DMS79 treated with DMSO at 0.1 percent for 48 hours (cell line): ENCODE measurements around the gene EDEM2.
"Not testable (repeated sequence)": the region's sequence is repeated elsewhere in the genome, so short reads cannot be mapped to it uniquely, and the experiment has no call there.

Experiments used
- DNase-seq: peaks from one replicate; lab custom pipeline; 2025; lab: John Stamatoyannopoulos, UW

Gene EDEM2

DNA sequence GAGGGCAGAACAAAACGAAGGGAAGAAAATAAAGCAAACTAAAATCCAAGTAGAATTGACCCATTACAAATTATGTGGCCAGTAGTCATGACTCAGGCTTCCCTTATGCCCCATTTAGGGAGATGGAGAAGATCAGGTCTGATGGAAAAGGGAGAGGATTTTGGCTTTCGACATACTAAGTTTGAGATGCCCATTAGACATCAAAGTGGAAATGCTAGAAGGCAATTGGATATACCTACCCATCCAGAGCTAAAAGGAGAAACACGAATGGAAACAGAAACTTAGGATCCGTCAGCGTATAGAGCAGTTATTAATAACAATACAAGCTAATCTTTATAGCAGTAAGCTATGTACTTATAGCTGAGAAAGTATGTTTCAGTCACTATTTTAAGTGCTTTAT is 59.3 kb downstream of the EDEM2 start:
- DNase-seq: no peak

DNA sequence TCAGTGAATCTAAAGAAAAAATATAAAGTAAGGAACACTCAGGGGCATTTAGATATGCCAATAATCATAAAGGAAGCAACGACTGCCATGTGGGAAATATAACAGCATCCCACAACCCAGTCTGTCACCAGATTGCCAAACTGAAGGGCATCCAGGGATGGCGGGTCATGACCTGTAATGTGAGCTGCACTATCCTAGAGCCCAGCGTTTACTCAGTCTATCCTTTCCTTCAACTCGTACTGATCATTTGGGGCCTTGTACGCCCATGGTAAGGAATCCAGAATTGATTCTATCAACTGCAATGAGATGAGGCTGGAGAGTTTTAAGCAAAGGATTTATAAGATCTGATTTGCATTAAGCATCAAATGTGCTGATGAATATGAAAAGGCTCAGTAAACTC is 59.8 kb downstream of the EDEM2 start:
- DNase-seq: no peak

DNA sequence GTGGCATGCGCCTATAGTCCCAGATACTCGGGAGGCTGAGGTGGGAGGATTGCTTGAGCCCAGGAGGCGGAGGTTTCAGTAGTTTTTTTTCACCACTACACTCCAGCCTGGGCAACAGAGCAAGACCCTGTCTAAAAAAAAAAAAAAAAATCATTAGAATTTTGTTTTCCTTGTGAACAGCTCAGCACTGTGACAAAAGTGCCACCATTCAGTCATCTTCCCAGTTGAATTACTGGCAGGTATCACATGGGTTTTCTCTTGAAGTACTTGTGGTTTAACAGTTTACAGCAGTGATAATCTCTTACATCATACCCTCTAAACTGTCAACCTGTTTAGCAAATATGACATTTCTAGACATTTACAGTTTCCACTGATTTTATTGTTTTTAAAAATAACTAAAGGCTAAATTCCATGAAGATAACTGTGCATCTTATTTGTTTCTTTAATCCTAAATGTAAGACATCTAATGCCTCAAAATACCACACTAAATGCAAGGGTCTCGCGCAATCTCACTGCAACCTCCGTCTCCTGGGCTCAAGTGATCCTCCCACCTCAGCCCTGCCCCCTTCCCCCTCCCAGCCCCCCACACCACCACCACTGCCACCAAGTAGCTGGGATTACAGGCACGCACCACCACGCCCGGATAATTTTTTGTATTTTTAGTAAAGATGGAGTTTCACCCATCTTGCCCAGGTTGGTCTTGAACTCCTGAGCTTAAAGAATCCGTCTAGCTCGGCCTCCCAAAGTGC is 61.5 kb downstream of the EDEM2 start:
- no peak for DNase-seq

DNA sequence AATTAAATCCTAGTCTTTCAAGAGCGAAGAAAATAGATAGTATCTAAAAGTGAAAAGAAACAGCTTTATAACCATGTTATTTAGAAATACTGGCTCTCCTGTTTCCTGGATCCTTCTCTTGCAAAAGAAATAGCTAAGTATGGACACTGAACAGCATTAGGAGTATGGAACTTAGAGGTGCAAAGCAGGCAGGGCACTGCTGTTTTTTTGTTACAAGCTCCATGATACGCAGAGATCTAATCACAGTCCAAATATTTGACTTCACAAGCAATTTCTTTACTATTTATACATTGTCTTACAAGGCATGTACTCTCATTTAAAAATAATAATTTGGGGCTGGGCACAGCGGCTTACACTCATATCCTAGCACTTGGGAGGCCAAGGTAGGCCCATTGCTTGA is 62.1 kb downstream of the EDEM2 start:
- no peak for DNase-seq

DNA sequence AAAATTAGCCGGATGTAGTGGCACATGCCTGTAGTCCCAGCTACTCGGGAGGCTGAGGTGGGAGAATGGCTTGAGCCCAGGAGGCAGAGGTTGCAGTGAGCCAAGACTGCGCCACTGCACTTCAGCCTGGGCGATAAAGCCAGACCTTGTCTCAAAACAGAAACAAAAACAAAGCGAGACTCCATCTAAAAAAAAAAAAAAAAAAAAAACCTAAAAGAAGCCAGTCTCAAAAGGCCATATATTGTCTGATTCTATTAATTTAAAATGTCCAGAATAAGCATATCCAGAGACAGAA is 66.8 kb downstream of the EDEM2 start:
- DNase-seq: not testable (repeated sequence)

DNA sequence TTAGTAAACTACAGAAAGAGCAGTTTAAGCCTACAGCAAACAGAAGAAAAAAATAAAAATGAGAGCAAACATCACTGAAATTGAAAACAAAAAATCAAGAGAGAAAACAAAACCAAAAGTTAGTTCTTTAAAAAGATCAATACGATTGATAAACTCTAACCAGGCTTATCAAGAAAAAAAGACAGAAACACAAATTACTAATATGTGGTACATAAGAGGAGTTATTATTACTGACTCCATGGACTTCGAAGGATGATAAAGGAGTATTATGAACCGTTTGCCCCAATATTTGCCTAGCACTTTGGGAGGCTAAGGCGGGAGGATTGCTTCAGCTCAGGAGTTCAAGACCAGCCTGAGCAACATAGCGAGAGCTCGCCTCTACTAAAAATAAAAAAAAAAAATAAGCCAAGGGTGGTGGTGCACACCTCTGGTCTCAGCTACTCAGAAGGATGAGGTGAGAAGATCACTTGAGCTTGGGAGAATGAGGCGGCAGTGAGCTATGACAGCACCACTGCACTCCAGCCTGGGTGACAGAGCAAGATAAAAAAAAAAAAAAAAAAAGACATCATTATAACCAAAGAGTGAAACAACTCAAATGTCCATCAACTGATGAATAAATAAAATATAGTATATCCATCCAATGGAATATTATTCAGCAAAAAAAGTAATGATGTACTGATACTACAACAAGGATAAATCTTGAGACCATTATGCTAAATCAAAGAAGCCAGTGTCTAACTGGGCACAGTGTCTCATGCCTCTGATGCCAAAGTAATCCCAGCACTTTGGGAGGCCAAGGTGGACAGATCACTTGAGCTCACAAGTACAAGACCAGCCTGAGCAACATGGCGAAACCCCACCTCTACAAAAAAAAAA is 67.4 kb downstream of the EDEM2 start:
- no peak for DNase-seq

DNA sequence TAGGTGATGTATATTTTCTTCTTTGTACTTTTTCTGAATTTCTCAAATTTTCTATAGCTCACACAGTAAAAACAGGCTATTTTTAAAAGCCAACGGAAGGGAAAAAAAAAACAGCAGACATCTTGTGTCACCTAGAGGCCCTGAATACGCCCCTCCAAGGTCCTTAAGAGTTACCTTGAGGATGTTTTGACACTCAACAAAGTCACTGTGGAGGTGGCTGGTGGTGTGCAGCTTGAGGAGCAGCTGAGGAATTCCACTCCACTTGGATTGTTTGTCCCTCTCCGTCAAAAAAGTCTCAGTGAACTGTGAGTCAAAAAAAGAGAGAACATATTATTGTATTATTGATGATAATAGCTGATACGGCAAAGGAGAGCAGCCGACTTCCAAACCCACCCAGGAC is 69.3 kb downstream of the EDEM2 start:
- DNase-seq: no peak

DNA sequence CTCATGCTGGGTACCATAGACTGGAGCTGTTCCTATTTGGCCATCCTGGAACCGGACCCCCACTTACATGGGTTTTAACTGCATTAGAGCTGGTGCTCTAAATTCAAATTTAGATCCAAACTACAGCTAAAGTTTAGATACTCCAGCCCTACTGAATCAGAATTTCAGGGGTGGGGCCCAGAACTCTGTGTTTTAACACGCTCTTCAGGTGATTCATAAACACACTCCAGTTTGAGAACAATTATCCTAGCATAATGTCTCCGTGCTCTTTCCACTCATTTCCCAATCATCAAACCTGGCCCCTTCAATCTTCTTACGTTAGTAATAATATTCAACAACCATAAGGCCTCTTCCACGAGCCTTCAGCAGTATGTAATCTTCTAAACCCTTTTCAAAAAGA is 69.8 kb downstream of the EDEM2 start:
- no peak for DNase-seq

DNA sequence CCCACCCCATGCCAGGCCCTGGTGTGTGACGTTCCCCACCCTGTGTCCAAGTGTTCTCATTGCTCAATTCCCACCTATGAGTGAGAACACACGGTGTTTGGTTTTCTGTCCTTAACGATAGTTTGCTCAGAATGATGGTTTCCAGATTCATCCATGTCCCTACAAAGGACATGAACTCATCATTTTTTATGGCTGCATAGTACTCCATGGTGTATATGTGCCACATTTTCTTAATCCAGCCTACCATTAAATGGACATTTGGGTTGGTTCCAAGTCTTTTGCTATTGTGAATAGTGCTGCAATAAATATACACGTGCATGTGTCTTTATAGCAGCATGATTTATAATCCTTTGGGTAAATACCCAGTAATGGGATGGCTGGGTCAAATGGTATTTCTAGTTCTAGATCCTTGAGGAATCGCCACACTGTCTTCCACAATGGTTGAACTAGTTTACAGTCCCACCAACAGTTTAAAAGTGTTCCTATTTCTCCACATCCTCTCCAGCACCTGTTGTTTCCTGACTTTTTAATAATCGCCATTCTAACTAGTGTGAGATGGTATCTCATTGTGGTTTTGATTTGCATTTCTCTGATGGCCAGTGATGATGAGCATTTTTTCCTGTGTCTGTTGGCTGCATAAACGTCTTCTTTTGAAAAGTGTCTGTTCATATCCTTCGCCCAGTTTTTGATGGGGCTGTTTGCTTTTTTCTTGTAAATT is 75.5 kb downstream of the EDEM2 start:
- not testable (repeated sequence) for DNase-seq

DNA sequence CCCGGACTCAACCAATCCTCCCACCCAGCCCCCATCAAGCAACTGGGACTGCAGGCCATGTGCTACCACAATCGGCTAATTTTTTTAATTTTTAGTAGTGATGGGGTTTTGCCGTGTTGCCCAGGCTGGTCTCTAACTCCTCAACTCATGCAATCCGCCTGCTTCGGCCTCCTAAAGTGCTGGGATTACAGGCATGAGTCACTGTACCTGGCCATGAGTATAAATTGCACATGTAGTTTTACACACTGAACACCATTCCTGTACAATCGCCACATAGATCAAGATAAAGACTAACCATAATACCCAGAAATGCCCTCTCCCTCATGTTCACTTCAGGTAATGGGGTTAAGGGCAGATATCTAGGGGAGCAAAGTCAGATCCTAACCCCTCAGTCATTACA is 80.9 kb downstream of the EDEM2 start:
- no peak for DNase-seq
